Endothelial cell of umbilical vein (primary cell): ENCODE results near the gene TCHP. TPM values are rescaled to one million over a fixed set of nuclear protein-coding genes. Genes with fewer than 3 reads are reported as not detected.

Experiments used
- BruUV-seq: library from RNA; stranded (reverse); fragments of 400-500 nt; replicated peaks from 2 replicates; lab custom pipeline; 2021; lab: Mats Ljungman, UMichigan
- CTCF ChIA-PET: fragments of 300-600, 350-600 bp; sonication (Branson Sonifier 250); formaldehyde crosslinking; loops from one replicate; lab custom pipeline; 2021; ENCODE audit warnings: antibody characterized with exemption, inconsistent platforms; lab: Charles Lee
- POLR2A ChIA-PET: fragments of 300-600, 350-600 bp; sonication (Branson Sonifier 250); formaldehyde crosslinking; loops from one replicate; lab custom pipeline; 2021; ENCODE audit warnings: antibody characterized with exemption, inconsistent platforms; lab: Charles Lee
- DNase-seq: peaks from one replicate; pipeline ENCODE4 v3.0.0-alpha.2; 2011; ENCODE audit warnings: low read depth, low spot score
- FAIRE-seq: peaks from 2 replicates; lab custom pipeline; 2011; peaks lifted over from hg19 to GRCh38; lab: Jason Lieb, UNC
- H2AFZ ChIP-seq: 2 replicates; pipeline ENCODE4 v1.6.0; 2012; ENCODE audit warnings: low read depth, low read length, control low read depth, inconsistent platforms
- H3K27ac ChIP-seq: 2 replicates; pipeline ENCODE4 v1.5.1; 2011; ENCODE audit warnings: low read depth, mild to moderate bottlenecking, control low read depth, low read length, moderate library complexity; ENCODE audit not compliant: insufficient read depth
- H3K27me3 ChIP-seq, 2 experiments: 2 replicates each; pipeline versions ENCODE4 v1.6.0 to v1.6.1; 2011; ENCODE audit warnings: low read length in 2 of 2, mixed read lengths in 1 of 2; ENCODE audit not compliant: control insufficient read depth in 2 of 2, insufficient read depth in 2 of 2
- H3K36me3 ChIP-seq, 2 experiments: 2 replicates in 1 of 2; 3 replicates in 1 of 2; pipeline ENCODE4 v1.5.1; 2011; ENCODE audit warnings: low read length in 2 of 2, mild to moderate bottlenecking in 1 of 2, moderate library complexity in 1 of 2; ENCODE audit not compliant: control insufficient read depth in 2 of 2, insufficient read depth in 2 of 2; ENCODE audit errors: extremely low read depth in 1 of 2
- H3K4me1 ChIP-seq: 3 replicates; pipeline ENCODE4 v1.5.1; 2011; ENCODE audit warnings: mild to moderate bottlenecking, low read length; ENCODE audit not compliant: control insufficient read depth, insufficient read depth; ENCODE audit errors: extremely low read depth
- H3K4me2 ChIP-seq: 2 replicates; pipeline ENCODE4 v1.6.1; 2011; ENCODE audit warnings: low read length, control low read depth, mixed read lengths; ENCODE audit not compliant: insufficient read depth
- H3K4me3 ChIP-seq, 3 experiments: fragments of 200-600 bp in 1 of 3; sonication (generic), shearing (Covaris generic) in 1 of 3; replicated peaks in 1 of 3; 2 replicates each; pipeline ENCODE4 v1.5.1; 2011 to 2016; ENCODE audit warnings: control low read depth in 3 of 3, low read length in 3 of 3, mild to moderate bottlenecking in 2 of 3, inconsistent platforms in 1 of 3, low read depth in 1 of 3, moderate library complexity in 1 of 3; ENCODE audit not compliant: insufficient read depth in 1 of 3
- H3K79me2 ChIP-seq: 2 replicates; pipeline ENCODE4 v1.6.0; 2012; ENCODE audit warnings: low read length, inconsistent platforms; ENCODE audit not compliant: control insufficient read depth, insufficient read depth
- H3K9ac ChIP-seq: replicated peaks from 2 replicates; pipeline ENCODE3; 2011; ENCODE audit warnings: low read length, control low read depth; ENCODE audit not compliant: insufficient read depth; ENCODE audit errors: extremely low read depth
- H3K9me1 ChIP-seq: replicated peaks from 3 replicates; pipeline ENCODE4 v1.6.0; 2011; ENCODE audit warnings: mild to moderate bottlenecking, low read length; ENCODE audit not compliant: control insufficient read depth, insufficient read depth; ENCODE audit errors: extremely low read depth
- H3K9me3 ChIP-seq: replicated peaks from 2 replicates; pipeline ENCODE4 v1.5.1; 2012; ENCODE audit warnings: low read length, inconsistent platforms; ENCODE audit not compliant: control insufficient read depth, insufficient read depth
- H4K20me1 ChIP-seq: replicated peaks from 2 replicates; pipeline ENCODE3; 2011; ENCODE audit warnings: mild to moderate bottlenecking, low read length; ENCODE audit not compliant: control insufficient read depth, insufficient read depth; ENCODE audit errors: extremely low read depth
- CTCF ChIP-seq, 2 donors: IDR thresholded peaks; 1 replicate in 1 of 2; 2 replicates in 1 of 2; pipeline ENCODE4 v1.5.1; 2011; ENCODE audit warnings: low read length in 2 of 2, mild to moderate bottlenecking in 2 of 2, moderate library complexity in 2 of 2, control low read depth in 1 of 2, inconsistent platforms in 1 of 2, low read depth in 1 of 2; ENCODE audit not compliant: insufficient read depth in 1 of 2; ENCODE audit errors: extremely low read depth in 1 of 2
- EZH2 ChIP-seq: IDR thresholded peaks from 2 replicates; pipeline ENCODE4 v1.6.1; 2012; ENCODE audit warnings: borderline replicate concordance, low read depth, mild to moderate bottlenecking, moderate library complexity, low read length, inconsistent platforms; ENCODE audit not compliant: severe bottlenecking
- FOS ChIP-seq: IDR thresholded peaks from 2 replicates; pipeline ENCODE4 v1.6.1; 2011; ENCODE audit warnings: mild to moderate bottlenecking, low read length, moderate library complexity, borderline replicate concordance; ENCODE audit not compliant: insufficient read depth
- GATA2 ChIP-seq: IDR thresholded peaks from 2 replicates; pipeline ENCODE4 v1.7.0; 2011; ENCODE audit warnings: low read depth, mild to moderate bottlenecking, moderate library complexity, mixed read lengths, low read length; ENCODE audit not compliant: insufficient read length, insufficient read depth
- JUN ChIP-seq: IDR thresholded peaks from 2 replicates; pipeline ENCODE4 v1.6.1; 2011; ENCODE audit warnings: borderline replicate concordance, low read depth; ENCODE audit not compliant: insufficient read length, insufficient read depth
- MAX ChIP-seq: IDR thresholded peaks from 2 replicates; pipeline ENCODE4 v1.6.1; 2011; ENCODE audit not compliant: insufficient read depth, insufficient read length
- MYC ChIP-seq: IDR thresholded peaks from one replicate; pipeline ENCODE4 v1.6.1; 2011; ENCODE audit warnings: mild to moderate bottlenecking, low read depth, low read length
- POLR2A ChIP-seq: IDR thresholded peaks from 2 replicates; pipeline ENCODE4 v1.6.1; 2012; ENCODE audit warnings: low read depth, mild to moderate bottlenecking, control low read depth, low read length
- POLR2AphosphoS5 ChIP-seq: IDR thresholded peaks from 2 replicates; pipeline ENCODE4 v1.6.1; 2012; ENCODE audit warnings: low read depth, mild to moderate bottlenecking, control low read depth, low read length, moderate library complexity; ENCODE audit not compliant: insufficient read depth
- dilution Hi-C: fragments of 300-500 bp; cut with MboI; formaldehyde crosslinking; loops from one replicate; pipeline ENCODE4 v1.15.0; 2019; ENCODE audit warnings: low sequenced_read_pairs; ENCODE audit not compliant: extremely low pct_ligation_motif_present
- intact Hi-C: fragments of 100-400 bp; cut with micrococcal nuclease; formaldehyde crosslinking; loops from one replicate; pipeline ENCODE4 v1.10.0; 2022
- polyA plus RNA-seq, 4 experiments: library from polyadenylated mRNA; depleted of rRNA in 3 of 4; stranded (reverse) in 3 of 4; unstranded in 1 of 4; fragments of >200 nt; gene quantifications; 2 replicates each; pipeline versions ENCODE4 v1.2.1 to v1.2.3, GENCODE V29; 2011 to 2012; ENCODE audit warnings: missing spikeins in 1 of 4
- total RNA-seq: library from RNA; stranded (reverse); gene quantifications from 2 replicates; pipeline ENCODE4 v1.2.3, GENCODE V29; 2021

TCHP gene
- total and polyA plus RNA-seq, 2 donors (not counting 3 experiments of a cell fraction or from before 2014, with no cell fraction given) = 12.9 to 24.3 TPM

- no peaks in the 10 kb centered on the region for H3K79me2 ChIP-seq
- no peaks in the 10 kb centered on the region for H3K9me3 ChIP-seq
- DNase-seq (no peak), FAIRE-seq (no peak)
- no peak overlapping the region for H3K4me3 ChIP-seq
- no peak overlapping the region for H3K9ac ChIP-seq
- intact Hi-C loops (no loop called here), dilution Hi-C loops (no loop called here)
- H2AFZ ChIP-seq = no peak overlapping the region
- no peaks in the 10 kb centered on the region for H3K27me3 ChIP-seq
- no peaks in the 10 kb centered on the region for H4K20me1 ChIP-seq
- CTCF ChIA-PET = no interaction called here
- no peak overlapping the region for H3K27ac ChIP-seq
- TF ChIP-seq POLR2A (no peak), POLR2AphosphoS5 (no peak), GATA2 (no peak), CTCF (IDR thresholded peaks at IDR 0.05; ENCODE audit: extremely low read depth in 1 of 2, insufficient read depth in 1 of 2, low read depth in 1 of 2, low read length in 2 of 2) (no peak), EZH2 (no peak), MYC (no peak), JUN (no peak), FOS (no peak), MAX (no peak)
- no TSS peak for BruUV-seq
- POLR2A ChIA-PET = no interaction called here
- H3K4me1 ChIP-seq = peaks cover 16% of the 10 kb centered on the region
- no peaks in the 10 kb centered on the region for H3K9me1 ChIP-seq
- peaks cover 13 to 17% of the 10 kb centered on the region in 2 experiments for H3K36me3 ChIP-seq
- no peak overlapping the region for H3K4me2 ChIP-seq
Observed at GRCh38 chr12:109961201-109961600, 61.1 kb downstream of the TCHP start.
